GM12878 (cell line): ENCODE measurements around the gene SAP30L. TPM values are rescaled to one million over a fixed set of nuclear protein-coding genes. Genes with fewer than 3 reads are reported as not detected.

Experiments
- ATAC-seq: fragments of 200-7000 bp; cut with Tn5 transposase; 3 replicates; pipeline ENCODE4 v1.9.1; 2020; ENCODE audit warnings: mild to moderate bottlenecking, moderate library complexity
- BruUV-seq: library from RNA; stranded (reverse); fragments of 400-500 nt; replicated peaks from 2 replicates; lab custom pipeline; 2021; lab: Mats Ljungman, UMichigan
- CTCF ChIA-PET: fragments of 300-600 bp; sonication (Branson Sonifier 250); formaldehyde crosslinking; extraction: SDS; loops from one replicate; lab custom pipeline; 2021; ENCODE audit warnings: inconsistent platforms; lab: Yijun Ruan, JAX
- POLR2A ChIA-PET: fragments of 350-600 bp; formaldehyde crosslinking; extraction: SDS; loops from one replicate; lab custom pipeline; 2021; ENCODE audit warnings: inconsistent platforms; lab: Charles Lee
- RAD21 ChIA-PET: fragments of 300-600 bp; sonication (Branson Sonifier 250); formaldehyde crosslinking; loops from one replicate; lab custom pipeline; 2023; ENCODE audit warnings: antibody characterized with exemption; ENCODE audit not compliant: unreplicated experiment; lab: Charles Lee
- SMC1A ChIA-PET: fragments of 300-600 bp; sonication (Branson Sonifier 250); formaldehyde crosslinking; loops from one replicate; lab custom pipeline; 2023; ENCODE audit not compliant: unreplicated experiment, uncharacterized antibody; lab: Charles Lee
- DNase-seq: peaks from one replicate; pipeline ENCODE4 v3.0.0-alpha.2; 2011; ENCODE audit warnings: low read depth, low spot score
- FAIRE-seq: peaks from 3 replicates; lab custom pipeline; 2011; peaks lifted over from hg19 to GRCh38; lab: Jason Lieb, UNC
- H2AFZ ChIP-seq: 2 replicates; pipeline ENCODE4 v1.6.0; 2011; ENCODE audit warnings: low read depth, low read length, control low read depth; ENCODE audit not compliant: control insufficient read depth
- H3K27ac ChIP-seq: 2 replicates; pipeline ENCODE4 v1.5.1; 2011; ENCODE audit warnings: control low read depth; ENCODE audit not compliant: control insufficient read depth, insufficient read depth
- H3K27me3 ChIP-seq, 2 experiments: replicated peaks in 1 of 2; 2 replicates each; pipeline versions ENCODE4 v1.6.0 to v1.6.1; 2011; ENCODE audit warnings: low read length in 1 of 2; ENCODE audit not compliant: control insufficient read depth in 2 of 2, insufficient read depth in 2 of 2
- H3K36me3 ChIP-seq, 2 experiments: 2 replicates each; pipeline ENCODE4 v1.5.1; 2011; ENCODE audit warnings: low read length in 1 of 2; ENCODE audit not compliant: control insufficient read depth in 2 of 2, insufficient read depth in 2 of 2
- H3K4me1 ChIP-seq: 2 replicates; pipeline ENCODE4 v1.6.1; 2011; ENCODE audit warnings: mild to moderate bottlenecking, low read length, moderate library complexity, mixed read lengths; ENCODE audit not compliant: control insufficient read depth, insufficient read depth
- H3K4me2 ChIP-seq: 2 replicates; pipeline ENCODE4 v1.6.0; 2011; ENCODE audit warnings: control low read depth; ENCODE audit not compliant: control insufficient read depth, insufficient read depth
- H3K4me3 ChIP-seq: fragments of 200-600 bp; sonication (generic); 2 replicates; pipeline ENCODE4 v1.5.1; 2016
- H3K79me2 ChIP-seq: 2 replicates; pipeline ENCODE4 v1.6.0; 2011; ENCODE audit warnings: low read length; ENCODE audit not compliant: control insufficient read depth, insufficient read depth
- H3K9ac ChIP-seq: 2 replicates; pipeline ENCODE4 v1.8.0; 2011; ENCODE audit warnings: low read length, control low read depth, mixed read lengths; ENCODE audit not compliant: control insufficient read depth, insufficient read depth
- H3K9me3 ChIP-seq: replicated peaks from 3 replicates; pipeline ENCODE4 v1.5.1; 2011; ENCODE audit warnings: mild to moderate bottlenecking, low read length; ENCODE audit not compliant: control insufficient read depth, insufficient read depth
- H4K20me1 ChIP-seq: 2 replicates; pipeline ENCODE4 v1.6.0; 2011; ENCODE audit not compliant: control insufficient read depth, insufficient read depth
- EED ChIP-seq: sonication (generic); IDR thresholded peaks from 2 replicates; pipeline ENCODE4 v1.6.1; 2016; ENCODE audit warnings: antibody characterized with exemption, low read depth
- MYB ChIP-seq: fragments of 150-350 bp; IDR thresholded peaks from 2 replicates; pipeline ENCODE4 v1.6.1; 2014; ENCODE audit warnings: mild to moderate bottlenecking, low read depth, low read length, borderline replicate concordance
- NBN ChIP-seq: fragments of 450-650 bp; IDR thresholded peaks from 2 replicates; pipeline ENCODE4 v1.6.1; 2016
- NR2C1 ChIP-seq: fragments of 450-650 bp; IDR thresholded peaks from 2 replicates; pipeline ENCODE4 v1.6.1; 2017; ENCODE audit warnings: antibody characterized with exemption, mild to moderate bottlenecking, moderate library complexity
- NR2C2 ChIP-seq: IDR thresholded peaks from 2 replicates; pipeline ENCODE4 v1.6.1; 2011; ENCODE audit warnings: borderline replicate concordance, low read depth; ENCODE audit not compliant: control insufficient read depth, insufficient read length
- RAD51 ChIP-seq: fragments of 450-650 bp; IDR thresholded peaks from 2 replicates; pipeline ENCODE4 v1.6.1; 2016; ENCODE audit warnings: moderate library complexity, mild to moderate bottlenecking, inconsistent platforms
- RUNX3 ChIP-seq: IDR thresholded peaks from 2 replicates; pipeline ENCODE4 v1.6.1; 2012; ENCODE audit warnings: low read length, inconsistent platforms
- SUZ12 ChIP-seq: fragments of 200-600 bp; sonication (generic); IDR thresholded peaks from one replicate; pipeline ENCODE4 v1.6.1; 2018; ENCODE audit warnings: antibody characterized with exemption, mild to moderate bottlenecking; ENCODE audit not compliant: unreplicated experiment
- TAF1 ChIP-seq: IDR thresholded peaks from 2 replicates; pipeline ENCODE4 v1.6.1; 2011; ENCODE audit warnings: mild to moderate bottlenecking, low read depth, low read length, borderline replicate concordance
- ZBED1 ChIP-seq: IDR thresholded peaks from 2 replicates; pipeline ENCODE4 v1.6.1; 2016; ENCODE audit warnings: borderline replicate concordance
- ZZZ3 ChIP-seq: IDR thresholded peaks from 2 replicates; pipeline ENCODE4 v1.6.1; 2011; ENCODE audit warnings: low read depth; ENCODE audit not compliant: control insufficient read depth, insufficient read length
- WGBS: methylation state at CpG from one replicate; pipeline ENCODE4 v1.1.6; 2016; ENCODE audit warnings: low lambda C conversion rate; ENCODE audit not compliant: insufficient replicate concordance, insufficient coverage; ENCODE audit errors: missing lambda C conversion rate; 5-methylcytosine and 5-hydroxymethylcytosine counted together
- in situ Hi-C: fragments of 300-500 bp; cut with MboI; formaldehyde crosslinking; loops from 9 replicates; pipeline ENCODE4 v1.14.3; 2018; ENCODE audit warnings: mixed read lengths
- intact Hi-C: fragments of 100-400 bp; cut with micrococcal nuclease; formaldehyde crosslinking; loops from one replicate; pipeline ENCODE4 v1.14.2; 2022; ENCODE audit not compliant: unreplicated experiment
- polyA plus RNA-seq, 11 experiments: library from polyadenylated mRNA; depleted of rRNA in 4 of 11; unstranded in 6 of 11; stranded (reverse) in 5 of 11; fragments of >200 nt; fragmentation: Nextera tagmentation in 4 of 11; fragmentation: Illumina TruSeq in 1 of 11; extraction: Ambion mirVana in 4 of 11; extraction: Trizol in 1 of 11; gene quantifications; 1 replicate in 1 of 11; 2 replicates in 10 of 11; pipeline versions ENCODE4 v1.2.1 to v1.2.3, GENCODE V29; 2011 to 2016; ENCODE audit warnings: inconsistent platforms in 2 of 11, missing spikeins in 2 of 11, low read depth in 1 of 11
- total RNA-seq, 4 experiments: library from RNA; depleted of rRNA in 3 of 4; stranded (reverse); fragments of >200 nt in 3 of 4; fragmentation: Illumina TruSeq in 1 of 4; extraction: Trizol in 1 of 4; gene quantifications; 2 replicates each; pipeline versions ENCODE4 v1.2.1 to v1.2.3, GENCODE V29; 2013 to 2021
- TF ChIP-seq, protein P1 (sequence below): fragments of 450-650 bp; IDR thresholded peaks from 2 replicates; pipeline ENCODE4 v1.6.1; 2016; ENCODE audit warnings: mild to moderate bottlenecking, moderate library complexity, borderline replicate concordance

Gene SAP30L
- total and polyA plus RNA-seq, 10 of the 15 experiments (the other 5 are each of a cell fraction or from before 2014, with no cell fraction given), result 2.4 to 36.8 (median 15.7) TPM

DNA sequence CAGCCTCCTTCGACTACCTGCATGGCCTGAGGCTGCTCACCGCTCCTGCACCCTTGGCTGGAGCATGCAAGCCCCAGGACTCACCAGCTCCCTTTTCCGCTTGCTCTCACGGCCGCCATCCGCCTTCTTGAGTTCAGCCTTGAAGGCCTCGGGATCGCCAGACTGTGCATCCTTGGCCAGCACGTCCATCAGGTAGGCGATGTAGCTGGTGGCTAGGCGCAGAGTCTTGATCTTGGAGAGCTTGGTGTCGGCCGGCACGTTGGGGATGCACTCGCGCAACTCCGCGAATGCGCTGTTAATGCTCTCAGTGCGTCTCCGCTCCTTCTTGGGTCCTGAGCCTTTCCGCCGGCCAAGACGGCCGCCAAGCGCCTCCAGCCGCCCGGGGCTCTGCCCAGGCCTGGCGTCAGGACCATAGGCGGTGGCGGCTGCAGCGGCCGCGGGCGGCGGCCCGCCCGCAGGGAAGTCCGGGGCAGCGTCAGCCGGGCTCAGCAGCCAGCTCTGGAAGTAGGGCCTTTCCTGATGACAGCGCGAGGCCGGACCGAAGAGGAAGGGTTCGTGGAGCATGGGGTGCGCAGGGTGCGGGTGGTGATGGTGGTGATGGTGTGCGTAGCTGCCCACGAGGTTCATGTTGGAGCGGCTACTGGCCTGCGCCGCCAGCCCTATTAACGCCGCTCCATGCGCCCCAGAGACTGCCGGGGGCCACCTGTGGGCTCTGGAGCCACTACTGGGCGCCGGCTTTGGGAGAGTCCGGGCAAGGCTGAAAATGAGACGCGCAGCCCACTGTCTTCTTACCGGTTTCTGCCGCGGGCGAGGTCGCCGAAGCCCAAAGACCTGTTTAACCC, 31.8 kb downstream of the SAP30L start:
- Histone ChIP-seq H3K79me2 (no peaks in the 10 kb centered on the region), H3K36me3 (no peaks in the 10 kb centered on the region), H2AFZ (no peak overlapping the region), H3K4me1 (peaks cover 8% of the 10 kb centered on the region), H3K27me3 (peaks cover 44 to 56% of the 10 kb centered on the region in 2 experiments), H3K4me2 (peak overlapping the region; percentile 5; the same call in 1 of the 2 replicates), H3K9ac (no peak overlapping the region), H3K9me3 (no peaks in the 10 kb centered on the region; the same call in 1 of the 3 replicates), H4K20me1 (no peaks in the 10 kb centered on the region), H3K27ac (no peak overlapping the region), H3K4me3 (no peak overlapping the region)
- ChIA-PET POLR2A (no interaction called here), RAD21 (no interaction called here), SMC1A (no interaction called here), CTCF (no interaction called here)
- TF ChIP-seq NBN, result no peak
- no peak for TF ChIP-seq NR2C2
- peak; percentile 80 for TF ChIP-seq SUZ12
- TF ChIP-seq RUNX3, result no peak
- TF ChIP-seq NR2C1, result no peak
- 33% methylated on average over 65 of the region's 68 CpGs for WGBS
- in situ Hi-C loops (no loop called here), intact Hi-C loops (no loop called here)
- no peak for FAIRE-seq
- BruUV-seq, result no TSS peak
- no peak for DNase-seq
- peak; percentile 19; the same call in 2 of the 3 replicates for ATAC-seq

DNA sequence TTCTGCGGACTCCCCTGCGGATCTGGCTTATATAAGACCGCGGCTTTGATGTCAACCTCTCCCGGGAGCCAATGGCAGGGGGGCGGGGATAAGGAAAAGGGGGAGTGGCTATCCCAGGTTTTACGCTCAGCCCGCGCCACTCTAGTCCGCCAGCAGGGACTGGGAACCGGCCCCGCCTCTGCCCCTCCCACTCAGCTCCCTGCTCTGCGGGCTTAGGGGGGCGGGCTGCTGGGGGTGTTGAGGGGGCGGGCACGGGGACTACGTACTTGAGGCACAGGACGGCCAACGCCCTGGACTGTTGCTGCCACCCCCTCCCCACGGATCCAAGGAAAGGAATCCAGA, 32.4 kb downstream of the SAP30L start, which contains the start of gene HAND1:
Gene HAND1 (minus strand): TSS at position 4 of the 342 bp plus-strand sequence. CDS start 219 bp downstream, outside the sequence.
- Histone ChIP-seq H3K27ac (no peak within 1 kb of the TSS), H3K27me3 (peaks cover 47 to 61% of the 10 kb centered on the region in 2 experiments), H3K36me3 (no peaks in the 10 kb centered on the region), H3K79me2 (no peaks in the 10 kb centered on the region), H3K9ac (no peak within 1 kb of the TSS), H3K9me3 (no peaks in the 10 kb centered on the region; the same call in none of the 3 replicates), H4K20me1 (no peaks in the 10 kb centered on the region), H3K4me1 (peaks cover 8% of the 10 kb centered on the region), H3K4me3 (no peak within 1 kb of the TSS), H3K4me2 (peak within 1 kb of the TSS; percentile 5; the same call in 1 of the 2 replicates), H2AFZ (no peak within 1 kb of the TSS)
- ChIA-PET POLR2A (no interaction called here), SMC1A (no interaction called here), CTCF (no interaction called here), RAD21 (no interaction called here)
- WGBS, result 16% methylated on average over 18 of the region's 20 CpGs
- DNase-seq (no peak), ATAC-seq (no peak), FAIRE-seq (no peak)
- no TSS peak for BruUV-seq
- in situ Hi-C loops (no loop called here), intact Hi-C loops (no loop called here)
- TF ChIP-seq EED (no peak), RAD51 (no peak), ZZZ3 (no peak), TAF1 (no peak), ZBED1 (no peak), MYB (no peak)
- TF ChIP-seq, protein P1, sequence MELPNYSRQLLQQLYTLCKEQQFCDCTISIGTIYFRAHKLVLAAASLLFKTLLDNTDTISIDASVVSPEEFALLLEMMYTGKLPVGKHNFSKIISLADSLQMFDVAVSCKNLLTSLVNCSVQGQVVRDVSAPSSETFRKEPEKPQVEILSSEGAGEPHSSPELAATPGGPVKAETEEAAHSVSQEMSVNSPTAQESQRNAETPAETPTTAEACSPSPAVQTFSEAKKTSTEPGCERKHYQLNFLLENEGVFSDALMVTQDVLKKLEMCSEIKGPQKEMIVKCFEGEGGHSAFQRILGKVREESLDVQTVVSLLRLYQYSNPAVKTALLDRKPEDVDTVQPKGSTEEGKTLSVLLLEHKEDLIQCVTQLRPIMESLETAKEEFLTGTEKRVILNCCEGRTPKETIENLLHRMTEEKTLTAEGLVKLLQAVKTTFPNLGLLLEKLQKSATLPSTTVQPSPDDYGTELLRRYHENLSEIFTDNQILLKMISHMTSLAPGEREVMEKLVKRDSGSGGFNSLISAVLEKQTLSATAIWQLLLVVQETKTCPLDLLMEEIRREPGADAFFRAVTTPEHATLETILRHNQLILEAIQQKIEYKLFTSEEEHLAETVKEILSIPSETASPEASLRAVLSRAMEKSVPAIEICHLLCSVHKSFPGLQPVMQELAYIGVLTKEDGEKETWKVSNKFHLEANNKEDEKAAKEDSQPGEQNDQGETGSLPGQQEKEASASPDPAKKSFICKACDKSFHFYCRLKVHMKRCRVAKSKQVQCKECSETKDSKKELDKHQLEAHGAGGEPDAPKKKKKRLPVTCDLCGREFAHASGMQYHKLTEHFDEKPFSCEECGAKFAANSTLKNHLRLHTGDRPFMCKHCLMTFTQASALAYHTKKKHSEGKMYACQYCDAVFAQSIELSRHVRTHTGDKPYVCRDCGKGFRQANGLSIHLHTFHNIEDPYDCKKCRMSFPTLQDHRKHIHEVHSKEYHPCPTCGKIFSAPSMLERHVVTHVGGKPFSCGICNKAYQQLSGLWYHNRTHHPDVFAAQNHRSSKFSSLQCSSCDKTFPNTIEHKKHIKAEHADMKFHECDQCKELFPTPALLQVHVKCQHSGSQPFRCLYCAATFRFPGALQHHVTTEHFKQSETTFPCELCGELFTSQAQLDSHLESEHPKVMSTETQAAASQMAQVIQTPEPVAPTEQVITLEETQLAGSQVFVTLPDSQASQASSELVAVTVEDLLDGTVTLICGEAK, result no peak
